Loucy (cell line): Measurements from ENCODE around the gene MGAT2.

ENCODE experiments used
- EZH2phosphoT487 ChIP-seq: fragments of 200-600 bp; IDR thresholded peaks from 2 replicates; pipeline ENCODE4 v1.6.1; 2018; ENCODE audit warnings: antibody characterized with exemption, mild to moderate bottlenecking, moderate library complexity, borderline replicate concordance
- TF ChIP-seq, protein P1 (sequence below): fragments of 200-600 bp; sonication (generic); conservative IDR thresholded peaks from 2 replicates; pipeline ENCODE4 v1.5.1; 2014; ENCODE audit warnings: mild to moderate bottlenecking, antibody characterized with exemption, low read length

DNA sequence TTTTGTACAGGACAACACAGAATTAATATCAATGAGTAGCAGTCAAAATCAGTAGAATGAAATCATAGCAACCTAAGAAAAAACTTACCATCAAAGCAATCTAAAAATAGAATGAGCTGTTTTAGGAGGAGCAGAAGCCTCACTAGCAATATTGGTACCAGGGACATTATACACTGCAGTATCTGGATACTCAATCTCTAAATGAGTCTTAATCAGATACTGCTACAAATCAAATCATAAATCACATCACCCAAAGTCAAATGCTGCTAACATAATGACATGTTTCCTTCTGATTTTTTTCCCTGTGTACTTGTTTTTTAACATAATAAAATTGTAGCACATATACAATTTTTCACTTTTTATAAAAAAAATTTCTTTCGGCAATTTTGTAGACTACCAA is 42.5 kb upstream of the MGAT2 start:
- TF ChIP-seq, protein P1, sequence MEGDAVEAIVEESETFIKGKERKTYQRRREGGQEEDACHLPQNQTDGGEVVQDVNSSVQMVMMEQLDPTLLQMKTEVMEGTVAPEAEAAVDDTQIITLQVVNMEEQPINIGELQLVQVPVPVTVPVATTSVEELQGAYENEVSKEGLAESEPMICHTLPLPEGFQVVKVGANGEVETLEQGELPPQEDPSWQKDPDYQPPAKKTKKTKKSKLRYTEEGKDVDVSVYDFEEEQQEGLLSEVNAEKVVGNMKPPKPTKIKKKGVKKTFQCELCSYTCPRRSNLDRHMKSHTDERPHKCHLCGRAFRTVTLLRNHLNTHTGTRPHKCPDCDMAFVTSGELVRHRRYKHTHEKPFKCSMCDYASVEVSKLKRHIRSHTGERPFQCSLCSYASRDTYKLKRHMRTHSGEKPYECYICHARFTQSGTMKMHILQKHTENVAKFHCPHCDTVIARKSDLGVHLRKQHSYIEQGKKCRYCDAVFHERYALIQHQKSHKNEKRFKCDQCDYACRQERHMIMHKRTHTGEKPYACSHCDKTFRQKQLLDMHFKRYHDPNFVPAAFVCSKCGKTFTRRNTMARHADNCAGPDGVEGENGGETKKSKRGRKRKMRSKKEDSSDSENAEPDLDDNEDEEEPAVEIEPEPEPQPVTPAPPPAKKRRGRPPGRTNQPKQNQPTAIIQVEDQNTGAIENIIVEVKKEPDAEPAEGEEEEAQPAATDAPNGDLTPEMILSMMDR = no peak
- no peak for TF ChIP-seq EZH2phosphoT487
